Activated CD8-positive, alpha-beta memory T cell treated with anti-CD3 and anti-CD28 coated beads, Interleukin-2, amount 50 U/mL, for 4 hours (primary cell): ENCODE data around the gene WWC1.
"Not testable (repeated sequence)": the region's sequence is repeated elsewhere in the genome, so short reads cannot be mapped to it uniquely, and the experiment has no call there.

Source experiments
- DNase-seq: peaks from one replicate; pipeline ENCODE4 v3.0.0-alpha.2; 2020

WWC1 gene

DNA sequence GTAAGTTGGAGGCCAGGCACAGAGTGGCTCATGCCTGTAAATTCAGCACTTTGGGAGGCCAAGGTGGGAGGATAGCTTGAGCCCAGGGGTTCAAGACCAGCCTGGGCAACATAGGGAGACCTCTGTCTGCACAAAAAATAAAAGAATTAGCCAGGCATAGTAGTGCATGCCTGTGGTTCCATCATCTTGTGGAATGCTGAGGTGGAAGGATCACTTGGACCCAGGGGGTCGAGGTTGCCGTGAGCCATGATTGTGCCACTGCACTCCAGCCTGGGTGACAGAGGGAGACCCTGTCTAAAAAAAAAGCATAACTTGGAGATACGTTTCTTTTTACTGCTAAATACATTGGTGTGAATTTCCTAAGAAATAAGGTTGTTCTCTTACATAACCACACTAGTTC is 19.1 kb downstream of the WWC1 start:
- DNase-seq, result not testable (repeated sequence)

DNA sequence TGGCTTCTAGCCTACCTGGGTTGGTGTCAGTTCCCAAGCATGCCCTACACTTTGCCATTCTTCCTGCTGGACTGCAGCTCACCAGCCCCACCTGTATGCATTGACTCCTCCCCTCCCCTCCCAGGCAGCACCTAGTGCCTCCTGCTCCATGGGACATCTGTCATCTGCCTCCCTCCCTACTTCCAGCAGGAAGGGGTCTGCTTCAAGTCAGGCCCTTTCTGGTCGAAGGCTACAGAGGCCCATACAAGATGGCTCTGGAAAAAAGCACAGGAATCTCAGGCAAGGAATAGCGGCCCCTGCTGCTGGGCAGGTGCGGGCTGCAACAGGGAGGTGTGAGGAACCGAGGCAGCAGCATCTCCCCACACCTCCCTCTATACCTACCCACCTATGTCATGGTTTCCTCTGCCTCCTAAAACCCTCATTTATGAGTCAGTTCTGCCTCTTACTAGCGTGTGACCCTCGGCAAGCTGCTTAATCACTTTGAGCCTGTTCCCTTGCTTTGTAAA is 19.7 kb downstream of the WWC1 start:
- no peak for DNase-seq

DNA sequence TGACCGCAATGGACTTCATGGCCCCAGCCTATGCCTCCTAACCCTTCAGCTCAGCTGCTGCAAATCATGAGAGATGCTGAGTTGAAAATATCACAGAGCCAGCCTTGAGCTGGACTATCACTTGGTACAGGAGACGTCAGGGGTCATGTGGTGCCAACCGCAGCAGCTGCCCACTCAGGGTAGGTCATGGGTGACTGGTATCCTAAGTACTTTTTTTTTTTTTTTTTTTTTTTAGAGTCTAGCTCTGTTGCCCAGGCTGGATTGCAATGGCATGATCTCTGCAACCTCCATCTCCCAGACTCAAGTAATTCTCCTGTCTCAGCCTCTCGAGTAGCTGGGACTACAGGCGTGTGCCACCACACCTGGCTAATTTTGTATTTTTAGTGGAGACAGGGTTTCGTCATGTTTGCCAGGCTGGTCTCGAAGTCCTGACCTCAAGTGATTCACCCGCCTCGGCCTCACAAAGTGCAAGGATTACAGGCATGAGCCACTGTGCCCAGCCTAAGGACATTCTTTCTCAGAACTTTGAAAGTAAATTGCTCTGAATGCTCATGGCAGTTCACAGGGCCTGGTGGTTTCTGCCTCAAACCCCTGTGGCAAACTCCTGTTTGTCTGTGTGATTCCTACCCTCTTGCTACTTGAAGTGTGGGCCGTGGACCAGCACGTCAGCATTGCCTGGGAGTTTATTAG is 21.3 kb downstream of the WWC1 start:
- no peak for DNase-seq

DNA sequence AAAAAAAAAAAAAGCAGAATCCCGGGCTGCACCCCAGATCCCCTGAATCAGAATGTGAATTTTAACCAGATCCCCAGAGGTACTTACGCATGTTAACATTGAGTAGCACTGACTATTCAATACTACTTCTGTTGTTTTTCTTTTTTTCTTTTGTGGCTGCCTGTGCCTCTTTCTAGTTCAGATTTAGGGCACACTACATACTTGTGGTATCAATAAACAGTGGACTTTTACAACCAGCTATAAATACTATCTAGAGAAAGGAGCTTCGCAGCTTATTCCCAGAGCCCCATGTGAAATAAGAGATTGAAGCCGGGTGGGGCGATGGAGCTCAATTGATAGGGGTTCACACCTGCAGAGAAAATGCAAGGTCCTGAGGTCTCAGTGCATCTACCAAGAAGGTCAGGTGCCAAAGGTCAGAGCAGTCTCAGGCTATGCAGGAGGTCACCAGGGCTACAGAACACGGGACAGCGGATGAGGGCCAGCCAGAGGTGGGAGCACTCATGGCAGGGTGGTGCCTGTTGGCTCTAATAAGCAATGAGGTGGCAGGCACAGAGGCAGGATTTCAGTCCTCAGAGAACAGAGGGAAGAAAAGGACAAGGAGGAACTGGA is 22.3 kb downstream of the WWC1 start:
- no peak for DNase-seq

DNA sequence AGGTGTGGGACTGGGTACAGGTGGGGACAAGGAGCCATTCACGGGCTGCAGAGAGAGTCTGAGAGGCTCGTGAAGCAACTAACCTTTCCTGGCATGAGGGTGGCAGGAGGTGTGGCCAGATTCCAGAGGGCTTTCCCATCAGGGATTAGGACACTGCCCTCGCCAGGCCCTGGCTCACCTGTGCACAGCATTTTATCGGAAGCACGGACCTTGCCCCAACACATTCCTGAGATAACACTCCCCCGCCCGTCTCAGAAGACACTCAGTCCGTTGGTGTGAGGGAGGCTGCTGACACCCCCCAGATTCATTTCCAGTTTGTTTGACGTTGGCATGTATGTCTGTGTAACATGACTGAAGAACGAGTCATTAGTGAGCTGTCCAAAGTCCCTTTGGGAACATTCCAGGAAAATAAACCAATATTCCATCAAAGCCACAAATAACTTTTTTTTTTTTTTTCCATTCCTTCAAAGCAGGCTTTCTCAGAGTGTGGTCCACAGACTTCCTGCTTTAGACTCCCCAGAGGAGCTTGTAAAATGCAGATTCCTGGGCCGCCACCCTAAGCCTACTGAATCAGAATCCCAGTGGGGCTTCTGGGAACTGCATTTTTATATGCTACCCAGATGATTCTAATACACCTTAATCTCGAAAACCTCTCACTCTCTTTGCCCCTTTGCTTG is 23.4 kb downstream of the WWC1 start:
- DNase-seq, result no peak

DNA sequence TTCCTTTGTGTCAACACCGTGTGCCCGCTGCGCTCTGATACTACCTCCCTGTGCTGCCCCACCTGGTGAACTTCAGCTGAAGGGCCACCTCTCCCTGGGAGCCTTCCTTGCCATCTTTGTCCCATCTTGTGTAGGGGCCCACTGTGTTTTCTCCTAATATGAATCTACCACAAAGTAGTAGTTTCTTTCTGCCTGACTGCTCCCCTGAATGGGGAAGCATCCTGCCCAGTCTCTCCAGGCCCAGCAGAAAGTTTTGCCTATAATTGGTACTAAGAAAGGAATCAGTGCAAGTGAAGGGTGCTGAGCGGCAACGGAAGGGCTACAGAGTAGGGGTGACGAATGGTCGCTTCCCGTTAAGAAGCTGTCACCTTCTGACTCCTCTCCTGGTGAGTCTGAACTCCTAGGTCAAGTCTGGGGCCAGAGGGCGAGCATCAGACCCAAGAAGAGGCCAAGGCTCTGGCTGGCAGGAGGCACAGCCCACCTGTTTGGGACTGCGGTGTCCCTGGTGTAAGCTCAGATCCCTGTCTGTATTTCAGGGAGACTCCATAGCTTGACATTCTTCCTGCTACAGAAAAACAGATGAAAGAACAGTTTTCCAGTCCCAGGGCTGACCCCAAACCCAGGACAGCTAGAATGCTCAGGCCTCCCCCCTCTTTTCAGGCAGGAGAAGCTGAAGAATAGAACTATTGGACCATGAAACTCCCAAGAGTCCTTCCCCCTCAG is 24.1 kb downstream of the WWC1 start:
- DNase-seq, result no peak

DNA sequence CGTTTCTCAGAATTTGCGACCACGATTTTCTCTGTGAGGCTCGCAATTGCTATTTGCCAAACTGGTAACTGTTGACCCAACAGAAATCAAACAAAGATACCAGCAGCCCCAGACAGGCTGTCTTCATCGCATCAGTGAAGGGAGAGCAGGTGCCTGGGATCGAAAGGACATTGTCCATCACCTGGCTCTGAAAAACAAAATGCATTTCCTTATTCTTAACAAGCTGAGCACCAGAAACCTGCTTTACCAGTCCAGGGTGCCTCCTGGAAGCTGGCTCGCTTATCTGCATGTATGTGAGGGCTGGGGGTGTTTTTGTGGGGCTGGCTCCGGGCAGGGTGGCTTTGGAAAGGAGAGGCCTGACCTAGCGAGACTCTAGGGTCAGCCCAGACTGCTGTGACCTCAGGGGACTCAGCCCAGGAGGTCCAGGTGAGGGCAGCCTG is 24.7 kb downstream of the WWC1 start:
- DNase-seq, result no peak

DNA sequence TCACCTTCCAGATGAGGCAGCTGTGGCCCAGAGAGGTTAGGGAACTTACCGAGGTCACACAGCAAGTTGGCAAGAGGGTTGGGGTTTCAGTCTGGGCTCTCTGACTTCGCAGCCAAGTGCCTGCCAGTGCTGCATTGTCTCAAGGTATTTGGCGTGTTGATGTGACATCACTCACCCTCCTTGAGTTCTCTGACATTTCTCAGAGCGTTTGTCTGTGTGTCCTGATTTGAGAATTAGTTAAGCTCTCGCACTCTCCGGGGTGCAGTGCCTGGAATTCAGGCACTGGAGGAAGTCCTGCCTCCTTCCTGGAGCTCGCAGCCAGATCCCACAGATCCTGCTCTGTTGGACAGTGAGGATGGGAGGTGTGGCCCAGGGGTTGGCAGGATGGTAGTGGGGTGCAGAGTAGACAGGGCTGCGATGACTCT is 25.7 kb downstream of the WWC1 start:
- DNase-seq, result no peak

DNA sequence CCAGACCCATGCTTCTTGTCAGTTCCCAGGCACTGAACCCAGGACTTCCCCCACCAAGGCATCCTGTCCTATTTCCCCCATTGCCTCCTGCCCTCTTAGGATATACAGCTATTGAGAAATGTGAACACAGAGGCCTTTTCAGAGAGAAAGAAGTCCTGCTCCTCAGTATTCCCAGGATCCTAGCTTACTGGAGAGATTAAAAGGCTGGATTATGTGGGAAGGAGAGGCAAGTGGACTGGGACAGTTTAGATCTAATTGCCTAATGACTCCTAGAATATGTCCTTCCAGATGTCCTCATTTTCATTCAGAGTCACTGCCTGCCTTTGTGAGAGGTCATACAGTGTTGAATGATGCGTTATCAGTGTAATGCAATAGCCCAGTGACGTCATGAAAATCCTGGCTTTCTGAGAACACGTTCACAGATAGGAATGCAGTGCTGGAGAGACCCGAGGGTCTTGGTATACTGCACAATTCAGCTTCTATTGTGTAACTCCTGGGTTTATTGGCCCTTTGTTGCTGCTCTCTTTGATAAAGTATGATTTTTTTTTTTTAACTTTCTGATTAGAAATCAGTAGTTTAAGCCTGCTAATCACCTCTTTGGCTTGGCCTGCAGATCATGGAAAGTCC is 26.2 kb downstream of the WWC1 start:
- DNase-seq, result no peak

DNA sequence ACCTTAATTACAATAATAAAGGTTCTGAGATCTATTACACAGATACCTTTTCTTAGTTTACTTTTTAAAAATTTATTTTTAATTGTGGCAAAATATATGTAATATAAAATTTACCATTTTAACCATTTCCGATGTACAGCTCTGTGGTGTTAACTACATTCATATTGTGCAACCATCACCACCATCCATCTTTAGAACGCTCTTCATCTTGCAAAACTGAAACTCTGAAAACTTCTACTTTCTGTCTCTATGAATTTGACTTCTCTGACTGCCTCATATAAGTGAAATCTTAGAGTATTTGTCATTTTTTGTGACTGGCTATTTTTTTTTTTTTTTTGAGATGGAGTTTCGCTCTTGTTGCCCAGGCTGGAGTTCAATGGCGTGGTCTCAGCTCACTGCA is 26.8 kb downstream of the WWC1 start:
- DNase-seq, result no peak

DNA sequence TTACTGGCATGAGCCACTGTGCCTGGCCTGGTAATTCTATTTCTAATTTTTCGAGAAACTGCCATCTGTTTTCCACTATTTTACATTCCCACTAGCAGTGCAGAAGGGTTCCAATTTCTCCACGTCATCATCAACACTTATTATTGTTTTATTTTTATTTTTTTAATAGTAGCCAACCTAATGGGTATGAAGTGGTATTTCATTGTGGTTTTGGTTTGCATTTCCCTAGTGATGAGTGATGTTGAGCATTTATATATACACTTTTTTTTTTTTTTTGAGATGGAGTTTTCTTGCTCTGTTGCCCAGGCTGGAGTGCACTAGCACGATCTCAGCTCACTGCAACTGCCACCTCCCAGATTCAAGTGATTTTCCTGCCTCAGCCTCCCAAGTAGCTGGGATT is 28.3 kb downstream of the WWC1 start:
- no peak for DNase-seq

DNA sequence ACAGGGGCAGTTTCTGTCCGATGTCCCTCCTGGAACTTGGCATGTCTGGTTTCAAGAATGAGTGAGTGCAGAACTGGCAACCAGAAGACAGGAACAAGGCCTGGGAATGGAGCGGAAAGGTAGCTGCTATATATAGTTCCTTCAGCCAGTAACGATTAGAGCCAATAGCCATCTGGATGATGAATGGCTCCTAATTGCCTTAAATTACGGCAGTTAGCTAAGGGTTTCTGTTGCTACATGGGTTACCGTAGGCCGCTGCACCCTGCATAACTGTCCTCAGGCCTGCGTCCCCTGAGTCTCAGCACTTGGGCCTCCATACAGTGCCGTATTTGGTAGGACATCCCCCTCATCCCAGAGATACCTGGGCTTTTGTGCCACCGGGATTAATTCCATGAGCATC is 29.4 kb downstream of the WWC1 start:
- DNase-seq, result no peak

DNA sequence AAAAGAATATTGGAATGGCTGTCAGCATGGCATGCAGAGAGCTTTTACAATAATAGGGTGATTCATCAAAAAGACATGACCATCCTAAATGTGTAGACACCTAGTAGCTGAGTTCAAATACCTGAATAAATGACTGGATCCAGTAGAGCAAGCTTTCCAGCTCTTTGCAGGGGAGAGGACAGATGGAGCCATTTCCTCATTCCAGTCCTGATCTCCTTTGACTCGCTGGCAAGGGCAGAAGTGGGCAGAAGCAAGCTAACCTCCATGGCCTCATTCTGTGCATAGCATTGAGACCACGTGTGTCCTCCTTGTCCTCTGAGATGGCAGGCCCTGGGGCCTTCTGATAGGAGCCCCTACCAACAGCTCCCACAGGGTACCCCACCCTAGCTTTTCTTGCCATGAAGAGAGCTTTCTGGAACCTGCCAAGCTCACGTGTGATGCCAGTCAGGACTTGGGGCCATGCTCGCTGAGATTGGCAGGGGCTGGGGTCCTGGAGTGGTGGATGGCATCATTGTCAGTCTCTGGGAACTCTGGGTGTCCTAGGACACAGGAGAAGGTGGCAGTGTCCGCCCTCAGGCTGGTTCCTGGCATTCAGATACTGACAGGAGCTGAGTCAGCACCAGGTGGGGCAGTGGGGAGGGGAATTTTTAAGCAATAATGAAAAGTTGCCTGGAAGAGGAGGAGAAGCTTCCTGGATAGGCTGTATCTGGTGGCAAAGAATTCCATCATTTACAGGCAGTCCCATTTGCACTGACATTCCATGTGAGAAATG is 33.6 kb downstream of the WWC1 start:
- no peak for DNase-seq

DNA sequence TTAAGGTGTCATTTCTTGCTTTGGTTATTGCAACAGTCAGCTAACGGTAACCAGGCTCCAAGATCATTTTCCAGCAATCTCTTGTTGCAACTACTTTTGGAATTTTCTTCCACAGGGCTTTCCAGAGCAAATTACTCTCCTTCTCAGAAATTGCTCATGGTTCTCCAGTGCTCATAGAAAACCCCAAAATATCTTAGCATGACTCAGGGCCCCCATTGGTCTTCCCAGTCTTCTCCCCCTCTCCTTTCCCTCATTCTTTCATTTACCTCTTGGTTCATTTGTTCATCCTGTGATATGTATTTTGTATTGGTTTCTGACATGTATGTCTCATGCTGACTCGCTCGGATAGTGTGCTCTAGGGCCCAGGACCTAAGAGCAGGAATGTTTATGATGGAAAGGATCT is 35.6 kb downstream of the WWC1 start:
- DNase-seq, result no peak

DNA sequence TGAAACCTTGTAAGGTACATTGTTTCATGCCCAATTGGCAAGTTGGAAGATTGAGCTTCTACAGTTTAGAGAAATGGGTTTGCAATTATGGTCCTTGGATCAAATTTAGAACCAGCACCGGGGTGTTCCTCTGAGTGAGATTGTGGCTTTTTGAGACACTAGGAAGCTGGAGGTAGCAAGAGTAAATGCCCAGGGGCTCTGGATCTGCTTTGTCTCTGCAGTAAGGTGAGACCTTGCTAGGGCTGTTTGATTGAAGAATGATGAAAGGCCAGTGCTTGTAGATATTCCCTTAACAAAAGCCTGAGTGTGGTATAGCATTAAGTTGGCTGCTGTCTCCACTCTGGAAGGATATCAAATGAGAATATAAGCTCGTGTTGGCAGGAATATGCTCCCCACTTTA is 36.0 kb downstream of the WWC1 start:
- DNase-seq, result no peak

DNA sequence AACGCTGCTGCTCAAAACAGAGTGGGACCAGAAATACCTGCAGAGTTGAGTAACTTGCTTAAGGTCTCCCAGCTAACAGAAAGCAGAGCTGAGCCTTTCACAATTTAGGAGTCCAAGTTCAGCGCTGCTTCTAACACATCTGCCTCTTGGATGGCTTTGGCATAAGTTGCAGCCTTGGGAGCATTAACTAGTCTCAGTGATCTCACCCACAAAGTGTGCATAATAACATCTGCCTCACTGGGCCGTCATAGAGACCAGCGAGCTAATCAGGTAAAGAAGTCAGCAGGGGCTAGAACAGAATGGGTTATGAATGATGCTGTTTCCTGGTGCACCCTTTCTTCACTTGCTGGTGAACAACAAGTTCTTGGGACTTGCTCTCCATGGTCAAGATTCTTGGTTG is 36.5 kb downstream of the WWC1 start:
- no peak for DNase-seq

DNA sequence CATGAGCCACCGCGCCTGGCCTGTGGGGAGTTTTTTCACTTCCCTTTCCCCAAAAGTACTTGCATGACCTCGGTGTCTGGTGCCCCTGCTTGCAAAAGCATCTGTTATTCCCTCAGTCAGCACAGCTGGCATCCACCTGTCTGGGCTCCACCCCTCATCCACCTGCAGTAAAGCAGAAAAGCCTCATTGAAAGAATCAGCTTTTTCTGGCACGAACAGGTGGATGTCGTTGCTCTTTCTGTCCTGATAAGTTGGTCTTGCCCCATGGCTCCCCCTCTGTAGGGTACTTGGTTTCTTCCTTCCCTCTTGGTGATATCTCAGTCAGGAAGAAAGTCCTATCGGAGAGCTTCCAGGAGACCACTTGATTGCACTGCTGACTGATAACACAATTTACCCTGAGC is 37.4 kb downstream of the WWC1 start:
- DNase-seq, result no peak

DNA sequence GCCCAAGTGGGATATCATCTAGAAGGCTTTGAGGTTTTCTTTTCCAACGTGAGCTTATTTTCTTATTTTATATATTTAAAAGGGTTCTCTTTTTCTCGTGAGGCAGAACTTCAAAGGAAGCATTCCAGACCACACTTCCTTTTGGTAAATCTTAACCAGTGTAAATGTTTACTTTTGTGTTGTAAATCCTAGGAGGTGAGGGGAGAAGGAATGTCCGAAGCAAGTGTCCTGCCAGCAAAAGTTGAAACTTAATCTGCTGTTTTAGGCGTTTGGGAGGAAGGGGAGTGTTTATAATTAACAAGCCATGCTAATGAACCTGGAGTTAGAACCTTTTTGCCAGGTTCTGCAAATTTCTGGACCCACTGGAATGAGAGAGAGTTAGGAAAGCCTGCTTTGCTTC is 37.9 kb downstream of the WWC1 start:
- no peak for DNase-seq

DNA sequence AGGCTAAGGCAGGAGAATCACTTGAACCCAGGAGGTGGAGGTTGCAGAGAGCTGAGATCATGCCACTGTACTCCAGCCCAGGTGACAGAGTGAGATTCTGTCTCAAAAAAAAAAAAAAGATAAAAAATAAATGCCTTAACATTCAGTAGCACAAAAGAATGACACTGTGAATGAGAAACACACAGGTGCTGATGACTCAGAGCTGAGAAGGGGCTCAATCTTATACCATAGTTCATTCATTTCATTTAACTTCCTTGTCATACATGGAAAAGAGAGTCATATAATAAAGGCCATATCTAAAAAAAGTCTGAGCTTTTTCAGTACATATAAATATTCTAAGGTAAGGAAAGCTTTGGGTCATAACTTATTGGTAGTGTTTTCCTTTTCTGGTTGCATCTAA is 40.6 kb downstream of the WWC1 start:
- DNase-seq, result no peak

DNA sequence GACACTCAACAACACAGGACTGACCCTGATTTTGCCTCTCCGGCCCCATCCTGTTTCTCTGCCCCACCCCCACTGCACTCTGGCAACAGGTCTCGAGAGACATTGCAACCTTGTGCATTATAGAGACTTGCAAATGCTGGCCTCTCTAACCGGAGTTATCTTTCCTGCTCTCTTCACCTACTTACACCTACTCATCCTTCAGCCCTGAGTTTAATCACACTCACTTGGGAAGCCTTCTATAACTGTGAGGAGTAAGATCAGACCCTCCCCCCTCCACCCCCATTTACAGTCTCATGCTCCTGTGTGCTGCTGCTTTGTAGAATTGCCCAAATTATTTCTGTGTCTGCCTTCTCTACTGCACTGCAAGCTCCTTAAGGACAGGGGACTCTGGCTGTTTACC is 42.8 kb downstream of the WWC1 start:
- no peak for DNase-seq

DNA sequence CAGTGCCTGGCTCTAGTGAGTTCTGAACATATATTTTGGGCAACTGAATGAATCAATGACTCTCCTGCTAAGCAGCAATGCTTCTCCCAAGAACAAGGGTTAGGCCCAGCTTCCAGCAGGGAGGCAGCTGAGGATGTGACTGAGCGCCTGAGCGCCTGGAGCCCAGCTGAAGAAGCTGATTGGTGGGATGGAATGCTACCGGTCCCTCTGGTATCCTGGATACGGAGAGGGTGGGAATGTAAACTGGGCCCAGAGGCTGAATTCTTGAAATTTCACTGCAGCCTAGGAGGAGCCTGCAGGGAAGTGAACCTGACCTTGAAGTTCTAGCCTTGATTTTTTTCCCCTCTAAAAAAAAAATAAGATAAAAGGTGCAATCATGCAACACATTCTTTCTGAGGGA is 43.2 kb downstream of the WWC1 start:
- DNase-seq, result no peak

DNA sequence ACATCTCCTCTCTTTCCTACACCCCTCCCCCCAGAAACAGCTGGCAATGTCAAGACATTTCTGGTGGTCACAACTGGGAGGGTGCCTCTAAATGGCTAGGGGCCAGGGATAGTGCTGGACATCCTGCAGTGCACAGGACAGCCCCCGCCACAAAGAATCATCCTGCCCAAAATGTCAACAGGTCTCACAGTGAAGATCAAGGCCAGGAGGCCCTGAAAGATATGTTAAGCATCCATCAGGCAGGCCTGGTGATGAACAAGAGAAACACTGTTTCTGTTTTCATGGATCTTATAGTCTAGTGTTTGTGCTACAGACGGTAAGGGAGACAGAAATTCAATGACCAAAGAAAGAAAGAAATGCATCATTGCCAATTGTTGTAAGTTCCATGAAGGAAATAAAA is 45.9 kb downstream of the WWC1 start:
- no peak for DNase-seq
